Suppressor macrophage (primary cell): ENCODE results near the gene EPHA8.

Experiments used
- DNase-seq, 4 experiments: peaks; one replicate each; pipeline ENCODE4 v3.0.0-alpha.2; 2020 to 2022

Gene EPHA8

GRCh38 chr1:22625262-22625925 lies 62.1 kb downstream of the EPHA8 start:
- peak in 1 of 4 experiments; percentile 33 for DNase-seq

DNA sequence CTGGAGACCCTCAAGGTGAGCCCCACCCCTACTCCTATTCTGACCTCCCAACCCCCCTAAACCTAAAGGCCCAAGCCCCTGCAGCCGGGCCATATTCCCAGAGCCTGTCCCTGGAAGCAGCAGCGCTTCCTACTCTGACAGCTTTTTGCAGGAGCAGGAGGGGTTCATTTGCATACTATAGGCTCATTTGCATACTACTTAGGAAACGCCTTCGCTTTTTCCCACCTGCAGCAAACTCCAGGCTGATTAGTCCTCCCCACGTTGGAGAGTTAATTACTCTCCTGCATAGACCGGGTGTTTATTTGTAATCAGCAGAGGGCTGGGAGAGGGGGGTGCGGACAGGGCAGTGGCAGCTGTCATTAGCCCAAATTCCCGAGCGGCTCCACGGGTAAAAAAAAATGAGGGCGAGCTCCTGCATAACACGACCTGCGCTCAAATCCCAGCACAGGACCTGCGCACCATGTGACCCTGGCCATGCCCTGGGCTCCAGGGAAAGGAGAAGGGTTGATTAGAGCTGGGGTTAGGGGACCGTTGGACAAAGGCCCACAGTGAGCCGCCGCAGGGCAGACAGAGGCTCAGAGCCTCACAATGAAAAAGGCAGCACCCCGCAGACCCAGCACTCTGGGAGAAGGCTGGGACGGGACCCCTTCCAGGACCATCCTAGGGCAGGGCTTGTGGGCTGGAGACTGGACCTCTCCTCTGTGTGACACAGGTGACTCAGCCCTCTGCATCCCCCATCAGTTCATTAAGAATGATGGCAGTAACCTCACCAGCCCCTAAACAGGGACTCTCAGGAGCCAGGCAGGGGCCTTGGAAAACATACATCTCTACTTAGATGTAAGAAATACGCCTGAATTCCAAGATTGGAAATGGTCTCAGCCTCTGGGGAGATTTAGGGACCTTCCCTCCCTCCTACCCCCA lies 63.2 kb downstream of the EPHA8 start:
- no peak for DNase-seq

DNA sequence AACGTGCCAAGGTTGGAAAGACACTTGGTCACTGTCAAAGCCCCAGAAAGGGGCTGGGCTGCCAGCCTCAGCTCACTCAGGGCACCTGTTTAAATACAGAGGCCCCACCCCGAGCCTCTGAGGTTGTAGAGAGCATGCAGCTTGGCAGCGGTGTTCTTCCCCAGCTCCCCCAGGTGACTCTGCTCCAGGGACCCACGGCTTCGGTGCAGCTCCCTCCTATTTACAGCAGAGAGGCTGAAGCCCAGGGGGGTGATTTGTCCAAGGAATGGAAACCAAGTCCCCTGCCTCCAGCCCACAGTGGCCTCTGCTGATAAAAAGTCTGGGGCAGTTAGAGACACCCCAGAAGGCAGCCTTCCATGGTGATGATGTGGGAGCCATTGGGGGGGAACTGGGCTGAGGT lies 64.0 kb downstream of the EPHA8 start:
- DNase-seq = no peak

DNA sequence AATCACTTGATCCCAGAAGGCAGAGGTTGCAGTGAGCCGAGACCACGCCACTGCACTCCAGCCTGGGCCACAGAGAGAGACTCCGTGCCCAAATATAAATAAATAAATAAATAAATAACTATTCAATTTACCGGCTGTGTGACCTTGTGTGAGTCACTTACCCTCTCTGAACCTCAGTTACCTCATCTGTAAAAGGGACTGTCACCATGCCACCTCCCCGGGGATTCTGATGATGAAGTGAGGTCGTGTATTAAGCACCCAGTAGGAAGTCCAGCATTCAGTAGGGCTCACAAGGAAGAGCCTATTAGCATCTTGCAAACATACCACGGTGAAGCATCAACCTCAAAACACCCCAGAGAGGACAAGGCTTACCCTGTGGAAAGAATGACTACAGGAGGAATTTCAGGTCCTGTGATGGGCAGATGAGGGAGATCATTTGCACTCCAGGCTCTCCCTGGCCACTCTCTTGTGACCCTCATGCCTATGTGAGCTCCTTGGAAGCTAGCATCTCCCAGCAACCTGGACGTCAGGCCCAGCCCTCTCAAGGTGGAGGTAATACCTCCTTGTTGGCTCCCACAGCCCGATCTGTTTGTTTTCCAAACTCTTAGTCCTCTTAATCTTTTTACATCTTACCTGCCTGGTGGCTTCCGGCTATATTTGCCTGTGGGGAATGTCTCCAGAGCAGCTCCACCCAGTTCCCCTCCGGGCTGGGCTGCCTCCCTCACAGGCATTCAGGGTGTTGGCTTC lies 65.6 kb downstream of the EPHA8 start:
- DNase-seq = no peak

DNA sequence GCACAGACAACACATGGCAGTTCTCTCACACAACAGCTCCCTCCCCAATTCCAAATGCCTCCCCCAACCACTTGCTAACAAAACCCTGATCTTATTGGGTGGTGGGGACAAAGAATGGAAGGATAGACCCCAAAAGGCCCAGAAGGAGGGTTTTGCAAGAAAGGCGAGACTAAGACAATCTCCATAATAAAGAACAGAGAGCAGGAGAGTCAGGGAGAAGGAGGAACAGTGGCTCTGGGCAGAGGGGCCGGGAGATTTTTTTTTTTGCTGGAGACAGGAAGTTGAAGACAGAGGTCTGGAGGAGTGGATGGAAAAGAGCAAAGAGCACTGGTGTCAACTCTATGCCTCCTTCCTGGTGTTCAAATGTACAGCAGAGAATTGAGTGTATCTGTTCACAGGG lies 66.6 kb downstream of the EPHA8 start:
- peak in 2 of 4 experiments; percentile 19 to 23 for DNase-seq

DNA sequence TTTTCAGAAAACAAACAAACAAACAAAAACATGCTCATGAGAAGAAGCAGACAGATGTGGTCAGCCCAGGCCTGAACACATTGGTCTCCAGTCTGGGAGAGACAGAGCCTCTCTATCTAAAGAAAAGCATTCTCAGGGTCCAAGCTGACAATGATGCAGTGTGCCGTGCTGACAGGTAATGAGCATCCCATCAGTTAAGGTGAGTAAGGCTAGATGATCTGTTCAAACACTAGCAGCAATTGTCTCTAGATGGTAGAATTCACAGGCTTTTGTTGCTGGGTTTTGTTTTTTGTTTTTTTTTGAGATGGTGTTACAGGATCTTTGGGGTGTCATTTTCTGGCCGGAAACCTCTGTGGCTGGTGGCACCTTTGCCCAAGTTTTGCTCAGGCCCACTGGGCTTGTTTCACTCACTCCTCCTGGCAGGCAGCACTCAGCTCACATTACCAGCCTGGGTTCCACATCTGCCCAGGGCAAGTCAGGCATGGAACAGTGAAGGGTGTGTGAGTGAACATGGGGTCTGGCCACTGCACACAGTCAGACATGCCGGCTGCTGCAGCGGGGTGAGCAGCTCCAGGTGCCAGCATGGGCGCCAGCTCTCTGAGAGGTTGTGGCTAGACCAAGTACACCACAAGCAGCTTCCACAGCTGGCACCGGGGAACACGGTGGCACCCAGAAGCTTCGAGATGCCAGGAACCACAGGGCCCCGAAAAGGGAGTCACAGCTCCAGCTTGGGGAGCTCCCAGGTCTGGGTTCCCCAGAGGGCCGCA lies 70.6 kb downstream of the EPHA8 start:
- no peak for DNase-seq

GRCh38 chr1:22635436-22635835 lies 72.1 kb downstream of the EPHA8 start:
- DNase-seq = no peak

- peak; percentile 90 to 96 (median 96) for DNase-seq
Measured at GRCh38 chr1:22636353-22636752, 73.1 kb downstream of the EPHA8 start, which contains the start of gene C1QA. C1QA (plus strand) TSS chr1:22636628; CDS start chr1:22637617, 989 bp downstream.

- DNase-seq = no peak
Measured at GRCh38 chr1:22636927-22637326, 73.6 kb downstream of the EPHA8 start.

GRCh38 chr1:22637907-22638445 lies 74.7 kb downstream of the EPHA8 start:
- peak in 3 of 4 experiments; percentile 17 to 46 (median 28) for DNase-seq

DNA sequence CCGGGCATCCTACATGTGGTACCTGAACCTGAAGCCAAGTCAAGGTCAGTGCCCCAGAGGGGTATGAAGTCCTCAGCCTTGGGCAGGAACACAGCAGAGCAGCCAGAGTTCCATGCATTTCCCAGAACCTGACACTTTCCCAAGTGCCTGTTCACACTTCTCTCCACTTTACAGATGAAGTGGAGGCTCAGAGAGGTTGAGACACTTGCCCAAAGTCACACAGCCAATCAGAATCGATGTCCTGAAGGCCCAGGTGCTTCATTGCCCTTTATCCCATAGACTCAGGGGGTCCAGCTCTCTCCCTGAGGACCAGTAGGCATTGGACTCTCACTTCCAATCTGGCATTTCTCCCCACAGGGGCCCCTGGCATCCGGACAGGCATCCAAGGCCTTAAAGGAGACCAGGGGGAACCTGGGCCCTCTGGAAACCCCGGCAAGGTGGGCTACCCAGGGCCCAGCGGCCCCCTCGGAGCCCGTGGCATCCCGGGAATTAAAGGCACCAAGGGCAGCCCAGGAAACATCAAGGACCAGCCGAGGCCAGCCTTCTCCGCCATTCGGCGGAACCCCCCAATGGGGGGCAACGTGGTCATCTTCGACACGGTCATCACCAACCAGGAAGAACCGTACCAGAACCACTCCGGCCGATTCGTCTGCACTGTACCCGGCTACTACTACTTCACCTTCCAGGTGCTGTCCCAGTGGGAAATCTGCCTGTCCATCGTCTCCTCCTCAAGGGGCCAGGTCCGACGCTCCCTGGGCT lies 75.4 kb downstream of the EPHA8 start:
- DNase-seq = no peak

DNA sequence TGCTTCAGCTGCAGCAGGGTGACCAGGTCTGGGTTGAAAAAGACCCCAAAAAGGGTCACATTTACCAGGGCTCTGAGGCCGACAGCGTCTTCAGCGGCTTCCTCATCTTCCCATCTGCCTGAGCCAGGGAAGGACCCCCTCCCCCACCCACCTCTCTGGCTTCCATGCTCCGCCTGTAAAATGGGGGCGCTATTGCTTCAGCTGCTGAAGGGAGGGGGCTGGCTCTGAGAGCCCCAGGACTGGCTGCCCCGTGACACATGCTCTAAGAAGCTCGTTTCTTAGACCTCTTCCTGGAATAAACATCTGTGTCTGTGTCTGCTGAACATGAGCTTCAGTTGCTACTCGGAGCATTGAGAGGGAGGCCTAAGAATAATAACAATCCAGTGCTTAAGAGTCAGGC lies 76.0 kb downstream of the EPHA8 start:
- DNase-seq = peak in 3 of 4 experiments; percentile 26 to 38 (median 37)

DNA sequence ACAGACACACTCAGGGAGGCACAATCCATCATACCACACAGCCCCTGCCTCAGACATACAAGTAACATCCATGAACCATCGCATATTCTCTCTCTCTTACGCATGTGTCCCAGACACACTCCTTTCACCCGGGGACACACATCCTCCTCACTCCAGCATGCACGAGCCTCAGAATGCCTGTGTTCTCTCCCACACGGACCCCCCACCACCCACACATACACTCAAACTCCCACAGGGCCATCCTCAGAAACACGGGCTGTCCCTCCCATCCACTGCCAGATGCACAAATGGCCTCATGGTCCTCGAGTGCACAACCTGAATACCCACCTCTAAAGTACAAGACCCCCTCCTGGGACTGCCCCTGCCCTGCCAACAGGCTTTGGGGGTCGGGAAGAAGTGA lies 78.0 kb downstream of the EPHA8 start:
- no peak for DNase-seq

- peak; percentile 78 to 92 (median 87) for DNase-seq
Measured at GRCh38 chr1:22641906-22642636, 78.8 kb downstream of the EPHA8 start.

GRCh38 chr1:22643381-22643780 lies 80.1 kb downstream of the EPHA8 start, which contains the start of gene C1QC:
C1QC (plus strand) TSS chr1:22643633; CDS start chr1:22644024, 391 bp downstream.
- DNase-seq = peak; percentile 70 to 92 (median 82)

- DNase-seq = no peak
Measured at GRCh38 chr1:22643928-22644327, 80.6 kb downstream of the EPHA8 start.

- peak; percentile 81 to 90 (median 88) for DNase-seq
Measured at GRCh38 chr1:22645931-22646330, 82.6 kb downstream of the EPHA8 start.

- peak; percentile 24 to 73 (median 52) for DNase-seq
Measured at GRCh38 chr1:22646384-22646783, 83.1 kb downstream of the EPHA8 start.

DNA sequence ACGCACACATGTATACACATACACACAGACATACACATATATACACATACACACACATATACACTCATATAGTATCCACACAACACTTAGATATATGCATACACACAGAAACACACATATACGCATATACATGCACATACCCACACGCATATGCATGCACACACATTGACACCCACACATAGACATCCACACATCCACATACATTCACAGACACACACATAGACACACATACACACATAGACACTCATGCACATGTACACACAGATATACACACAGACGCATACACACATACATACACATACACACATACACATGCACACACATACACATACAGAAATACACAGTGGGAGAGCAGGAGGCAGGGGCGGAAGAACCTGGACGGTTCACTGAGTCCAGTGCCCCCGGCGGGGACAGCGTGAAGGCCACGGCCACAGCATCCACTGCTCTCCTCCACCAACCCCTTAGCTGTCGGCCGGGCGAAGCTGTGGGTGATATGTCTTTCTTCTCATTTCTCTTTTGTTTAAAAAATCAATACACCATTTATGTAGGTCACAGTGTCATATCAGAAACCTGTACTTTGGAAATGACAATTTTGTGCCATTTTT lies 86.9 kb downstream of the EPHA8 start:
- DNase-seq = no peak
